ENCODE data around the gene STING1. TPM values are rescaled to one million over a fixed set of nuclear protein-coding genes. Genes with fewer than 3 reads are reported as not detected.

STING1 gene
- total and polyA plus RNA-seq, 10 of the 15 experiments (the other 5 are each of a cell fraction or from before 2014, with no cell fraction given): 10.1 to 56.1 (median 41.0) TPM

GRCh38 chr5:139453683-139454567 lies 28.6 kb downstream of the STING1 start (continued):
- TF ChIP-seq SPI1 (IDR thresholded peaks at IDR 0.05; ENCODE audit: borderline replicate concordance, insufficient read depth, low read depth, low read length) (peak; percentile 39; the same call in 1 of the 2 replicates), SREBF2 (IDR thresholded peaks at IDR 0.05; ENCODE audit: low read length) (no peak), MEF2A (IDR thresholded peaks at IDR 0.05; ENCODE audit: insufficient read depth, low read depth, low read length) (0 out of 2 replicates have a peak, but pooled peaks have one; percentile 29), FOXK2 (IDR thresholded peaks at IDR 0.05) (peak; percentile 5; the same call in 1 of the 2 replicates), HDAC6 (IDR thresholded peaks at IDR 0.05; ENCODE audit: unreplicated experiment) (no peak), USF2 (IDR thresholded peaks at IDR 0.05; ENCODE audit: borderline replicate concordance, low read depth, low read length) (no peak), IKZF2 (IDR thresholded peaks at IDR 0.05) (peak; percentile 90 to 94), MTA2 (IDR thresholded peaks at IDR 0.05; ENCODE audit: low read depth) (peak; percentile 90), NFYA (IDR thresholded peaks at IDR 0.05; ENCODE audit: borderline replicate concordance, low read depth, low read length) (no peak), BACH1 (IDR thresholded peaks at IDR 0.05; ENCODE audit: borderline replicate concordance) (peak; percentile 60; the same call in 1 of the 2 replicates), RBBP5 (conservative IDR thresholded peaks at IDR 0.05) (no peak), RFX5 (IDR thresholded peaks at IDR 0.05; ENCODE audit: low read depth, low read length) (no peak), POLR2A (IDR thresholded peaks at IDR 0.05; ENCODE audit: low read depth, low read length) (no peak), NR2C1 (IDR thresholded peaks at IDR 0.05) (no peak), ESRRA (IDR thresholded peaks at IDR 0.05; ENCODE audit: low read length) (no peak), FOS (IDR thresholded peaks at IDR 0.05; ENCODE audit: borderline replicate concordance, extremely low read depth, insufficient read length) (no peak), MLLT1 (IDR thresholded peaks at IDR 0.05) (peak; percentile 98), ZNF24 (IDR thresholded peaks at IDR 0.05) (no peak), ATF7 (IDR thresholded peaks at IDR 0.05; ENCODE audit: low read depth) (peak; percentile 99)
- TF ChIP-seq, protein P1, sequence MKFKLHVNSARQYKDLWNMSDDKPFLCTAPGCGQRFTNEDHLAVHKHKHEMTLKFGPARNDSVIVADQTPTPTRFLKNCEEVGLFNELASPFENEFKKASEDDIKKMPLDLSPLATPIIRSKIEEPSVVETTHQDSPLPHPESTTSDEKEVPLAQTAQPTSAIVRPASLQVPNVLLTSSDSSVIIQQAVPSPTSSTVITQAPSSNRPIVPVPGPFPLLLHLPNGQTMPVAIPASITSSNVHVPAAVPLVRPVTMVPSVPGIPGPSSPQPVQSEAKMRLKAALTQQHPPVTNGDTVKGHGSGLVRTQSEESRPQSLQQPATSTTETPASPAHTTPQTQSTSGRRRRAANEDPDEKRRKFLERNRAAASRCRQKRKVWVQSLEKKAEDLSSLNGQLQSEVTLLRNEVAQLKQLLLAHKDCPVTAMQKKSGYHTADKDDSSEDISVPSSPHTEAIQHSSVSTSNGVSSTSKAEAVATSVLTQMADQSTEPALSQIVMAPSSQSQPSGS (IDR thresholded peaks at IDR 0.05; ENCODE audit: low read length): no peak; the same call in 1 of the 2 replicates
- TF ChIP-seq, protein P2, sequence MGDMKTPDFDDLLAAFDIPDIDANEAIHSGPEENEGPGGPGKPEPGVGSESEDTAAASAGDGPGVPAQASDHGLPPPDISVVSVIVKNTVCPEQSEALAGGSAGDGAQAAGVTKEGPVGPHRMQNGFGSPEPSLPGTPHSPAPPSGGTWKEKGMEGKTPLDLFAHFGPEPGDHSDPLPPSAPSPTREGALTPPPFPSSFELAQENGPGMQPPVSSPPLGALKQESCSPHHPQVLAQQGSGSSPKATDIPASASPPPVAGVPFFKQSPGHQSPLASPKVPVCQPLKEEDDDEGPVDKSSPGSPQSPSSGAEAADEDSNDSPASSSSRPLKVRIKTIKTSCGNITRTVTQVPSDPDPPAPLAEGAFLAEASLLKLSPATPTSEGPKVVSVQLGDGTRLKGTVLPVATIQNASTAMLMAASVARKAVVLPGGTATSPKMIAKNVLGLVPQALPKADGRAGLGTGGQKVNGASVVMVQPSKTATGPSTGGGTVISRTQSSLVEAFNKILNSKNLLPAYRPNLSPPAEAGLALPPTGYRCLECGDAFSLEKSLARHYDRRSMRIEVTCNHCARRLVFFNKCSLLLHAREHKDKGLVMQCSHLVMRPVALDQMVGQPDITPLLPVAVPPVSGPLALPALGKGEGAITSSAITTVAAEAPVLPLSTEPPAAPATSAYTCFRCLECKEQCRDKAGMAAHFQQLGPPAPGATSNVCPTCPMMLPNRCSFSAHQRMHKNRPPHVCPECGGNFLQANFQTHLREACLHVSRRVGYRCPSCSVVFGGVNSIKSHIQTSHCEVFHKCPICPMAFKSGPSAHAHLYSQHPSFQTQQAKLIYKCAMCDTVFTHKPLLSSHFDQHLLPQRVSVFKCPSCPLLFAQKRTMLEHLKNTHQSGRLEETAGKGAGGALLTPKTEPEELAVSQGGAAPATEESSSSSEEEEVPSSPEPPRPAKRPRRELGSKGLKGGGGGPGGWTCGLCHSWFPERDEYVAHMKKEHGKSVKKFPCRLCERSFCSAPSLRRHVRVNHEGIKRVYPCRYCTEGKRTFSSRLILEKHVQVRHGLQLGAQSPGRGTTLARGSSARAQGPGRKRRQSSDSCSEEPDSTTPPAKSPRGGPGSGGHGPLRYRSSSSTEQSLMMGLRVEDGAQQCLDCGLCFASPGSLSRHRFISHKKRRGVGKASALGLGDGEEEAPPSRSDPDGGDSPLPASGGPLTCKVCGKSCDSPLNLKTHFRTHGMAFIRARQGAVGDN (IDR thresholded peaks at IDR 0.05): no peak

Data from GM12878 (cell line).